H1 (cell line): ENCODE results near the gene CKB. TPM values are rescaled to one million over a fixed set of nuclear protein-coding genes. Genes with fewer than 3 reads are reported as not detected.

ENCODE experiments used
- CTCF ChIA-PET: fragments of 300-600 bp; sonication (Branson Sonifier 250); formaldehyde crosslinking; loops from one replicate; lab custom pipeline; 2021; ENCODE audit not compliant: partially characterized antibody; lab: Charles Lee
- POLR2A ChIA-PET: fragments of 300-600 bp; sonication (Branson Sonifier 250); formaldehyde crosslinking; loops from one replicate; lab custom pipeline; 2021; ENCODE audit warnings: inconsistent platforms; ENCODE audit not compliant: partially characterized antibody; lab: Charles Lee
- DNase-seq, 2 experiments: peaks; one replicate each; pipeline versions ENCODE4 v3.0.0 to v3.0.0-alpha.2; 2010 to 2022; ENCODE audit warnings: low spot score in 2 of 2, low read depth in 1 of 2, mixed read lengths in 1 of 2
- FAIRE-seq: peaks from 2 replicates; lab custom pipeline; 2011; peaks lifted over from hg19 to GRCh38; lab: Jason Lieb, UNC
- H2AFZ ChIP-seq: 2 replicates; pipeline ENCODE4 v1.8.1; 2012; ENCODE audit warnings: low read length, inconsistent platforms
- H2AK5ac ChIP-seq: 2 replicates; pipeline ENCODE4 v1.6.1; 2013; ENCODE audit warnings: low read depth, low read length
- H2BK120ac ChIP-seq: replicated peaks from 2 replicates; pipeline ENCODE3; 2013; ENCODE audit warnings: low read depth, low read length, inconsistent platforms
- H2BK12ac ChIP-seq: 2 replicates; pipeline ENCODE4 v1.6.1; 2013; ENCODE audit warnings: low read depth, low read length
- H2BK15ac ChIP-seq: 2 replicates; pipeline ENCODE4 v1.6.1; 2013; ENCODE audit warnings: low read length
- H2BK20ac ChIP-seq: 2 replicates; pipeline ENCODE4 v1.6.1; 2013; ENCODE audit warnings: low read length
- H2BK5ac ChIP-seq: 2 replicates; pipeline ENCODE4 v1.6.1; 2013; ENCODE audit warnings: low read depth, low read length
- H3K14ac ChIP-seq: 2 replicates; pipeline ENCODE4 v1.6.1; 2013; ENCODE audit warnings: inconsistent platforms; ENCODE audit not compliant: insufficient read length
- H3K18ac ChIP-seq: 2 replicates; pipeline ENCODE4 v1.6.1; 2013; ENCODE audit warnings: low read length; ENCODE audit errors: extremely low read depth
- H3K23ac ChIP-seq: 2 replicates; pipeline ENCODE4 v1.6.1; 2013; ENCODE audit warnings: inconsistent platforms; ENCODE audit not compliant: insufficient read length
- H3K23me2 ChIP-seq: 2 replicates; pipeline ENCODE4 v1.6.1; 2013; ENCODE audit warnings: low read depth, low read length
- H3K27ac ChIP-seq: 2 replicates; pipeline ENCODE4 v1.6.1; 2011; ENCODE audit warnings: low read depth, low read length, inconsistent platforms
- H3K27me3 ChIP-seq, 4 experiments: replicated peaks in 1 of 4; 1 replicate in 1 of 4; 2 replicates in 3 of 4; pipeline versions ENCODE4 v1.6.1 to v1.8.1; 2011 to 2013; ENCODE audit warnings: low read length in 3 of 4, mild to moderate bottlenecking in 3 of 4, inconsistent platforms in 2 of 4, mixed read lengths in 2 of 4, moderate library complexity in 1 of 4; ENCODE audit not compliant: control insufficient read depth in 3 of 4, insufficient read depth in 3 of 4; ENCODE audit errors: extremely low read depth in 1 of 4
- H3K36me3 ChIP-seq, 4 experiments: 2 replicates each; pipeline versions ENCODE4 v1.6.1 to v1.8.1; 2011 to 2013; ENCODE audit warnings: mild to moderate bottlenecking in 4 of 4, low read length in 3 of 4, moderate library complexity in 2 of 4, control low read depth in 1 of 4, inconsistent platforms in 1 of 4; ENCODE audit not compliant: insufficient read depth in 4 of 4, control insufficient read depth in 2 of 4
- H3K4ac ChIP-seq: replicated peaks from 2 replicates; pipeline ENCODE3; 2013; ENCODE audit warnings: low read length, low read depth, mixed read lengths, inconsistent platforms; ENCODE audit not compliant: insufficient read length
- H3K4me1 ChIP-seq, 4 experiments: replicated peaks in 1 of 4; 1 replicate in 1 of 4; 2 replicates in 3 of 4; pipeline versions ENCODE4 v1.6.1 to v1.8.1; 2011 to 2013; ENCODE audit warnings: low read length in 3 of 4, inconsistent platforms in 2 of 4, mixed read lengths in 1 of 4; ENCODE audit not compliant: insufficient read depth in 4 of 4, control insufficient read depth in 3 of 4
- H3K4me2 ChIP-seq, 2 experiments: 2 replicates each; pipeline versions ENCODE4 v1.6.1 to v1.8.1; 2011 to 2013; ENCODE audit warnings: low read depth in 2 of 2, low read length in 2 of 2, control low read depth in 1 of 2, inconsistent platforms in 1 of 2, mild to moderate bottlenecking in 1 of 2; ENCODE audit not compliant: insufficient read depth in 1 of 2
- H3K4me3 ChIP-seq, 4 experiments: fragments of 200-600, 300-600 bp in 1 of 4; sonication (generic), shearing (Covaris generic), sonication (Bioruptor Twin) in 1 of 4; 2 replicates each; pipeline versions ENCODE4 v1.5.1 to v1.8.1; 2011 to 2016; ENCODE audit warnings: low read length in 4 of 4, low read depth in 3 of 4, control low read depth in 2 of 4, inconsistent platforms in 2 of 4, mild to moderate bottlenecking in 2 of 4, mixed read lengths in 1 of 4, moderate library complexity in 1 of 4; ENCODE audit not compliant: insufficient read depth in 2 of 4; ENCODE audit errors: extremely low read depth in 1 of 4
- H3K56ac ChIP-seq: replicated peaks from 2 replicates; pipeline ENCODE3; 2013; ENCODE audit warnings: low read depth, mild to moderate bottlenecking, mixed read lengths, low read length, inconsistent platforms; ENCODE audit not compliant: insufficient read length
- H3K79me1 ChIP-seq: 2 replicates; pipeline ENCODE4 v1.6.1; 2013; ENCODE audit warnings: low read depth, low read length, control low read depth
- H3K79me2 ChIP-seq, 2 experiments: 2 replicates each; pipeline versions ENCODE4 v1.6.1 to v1.8.1; 2012 to 2013; ENCODE audit warnings: low read length in 2 of 2, mild to moderate bottlenecking in 2 of 2, inconsistent platforms in 1 of 2; ENCODE audit not compliant: insufficient read depth in 2 of 2, control insufficient read depth in 1 of 2
- H3K9ac ChIP-seq, 4 experiments: replicated peaks in 1 of 4; 1 replicate in 1 of 4; 2 replicates in 3 of 4; pipeline versions ENCODE4 v1.6.1 to v1.8.1; 2011 to 2013; ENCODE audit warnings: low read depth in 3 of 4, low read length in 3 of 4, control low read depth in 2 of 4, mild to moderate bottlenecking in 2 of 4, moderate library complexity in 2 of 4, inconsistent platforms in 1 of 4; ENCODE audit errors: extremely low read depth in 1 of 4
- H3K9me3 ChIP-seq, 2 experiments: 2 replicates each; pipeline versions ENCODE4 v1.6.1 to v1.8.1; 2012 to 2013; ENCODE audit warnings: mild to moderate bottlenecking in 2 of 2, moderate library complexity in 2 of 2, control low read depth in 1 of 2, inconsistent platforms in 1 of 2, low read depth in 1 of 2, low read length in 1 of 2, mixed read lengths in 1 of 2; ENCODE audit not compliant: insufficient read depth in 2 of 2
- H4K20me1 ChIP-seq, 2 experiments: replicated peaks in 1 of 2; 2 replicates each; pipeline versions ENCODE3 to v1.8.1; 2011 to 2013; ENCODE audit warnings: inconsistent platforms in 2 of 2, low read length in 2 of 2, mild to moderate bottlenecking in 1 of 2; ENCODE audit not compliant: insufficient read depth in 2 of 2, control insufficient read depth in 1 of 2
- H4K5ac ChIP-seq: 2 replicates; pipeline ENCODE4 v1.6.1; 2013; ENCODE audit warnings: low read length, low read depth, mixed read lengths, inconsistent platforms; ENCODE audit not compliant: insufficient read length
- H4K8ac ChIP-seq: 2 replicates; pipeline ENCODE4 v1.8.0; 2013; ENCODE audit warnings: mild to moderate bottlenecking, moderate library complexity, low read length, inconsistent platforms; ENCODE audit not compliant: insufficient read depth; ENCODE audit errors: extremely low read depth
- H4K91ac ChIP-seq: replicated peaks from 2 replicates; pipeline ENCODE3; 2013; ENCODE audit warnings: low read length, mixed read lengths, inconsistent platforms; ENCODE audit not compliant: insufficient read length
- POU5F1 ChIP-seq: IDR thresholded peaks from 2 replicates; pipeline ENCODE4 v1.6.1; 2011; ENCODE audit warnings: low read depth, mild to moderate bottlenecking, low read length, moderate library complexity
- WGBS, 2 experiments: shearing (Covaris generic) in 1 of 2; methylation state at CpG; one replicate each; pipeline versions ENCODE4 v1.1.6 to v1.1.7; 2013 to 2015; ENCODE audit warnings: low lambda C conversion rate in 2 of 2, mixed read lengths in 2 of 2, inconsistent platforms in 1 of 2, low coverage in 1 of 2, missing lambda C conversion rate in 1 of 2; ENCODE audit not compliant: insufficient replicate concordance in 2 of 2, insufficient coverage in 1 of 2, insufficient read length in 1 of 2; ENCODE audit errors: extremely low coverage in 1 of 2, missing lambda C conversion rate in 1 of 2; 5-methylcytosine and 5-hydroxymethylcytosine counted together
- polyA plus RNA-seq, 7 experiments: library from polyadenylated mRNA; depleted of rRNA in 3 of 7; stranded (reverse) in 5 of 7; unstranded in 2 of 7; fragments of >200 nt in 5 of 7; fragments of 200-250 nt in 2 of 7; gene quantifications; 1 replicate in 5 of 7; 2 replicates in 1 of 7; 4 replicates in 1 of 7; pipeline versions ENCODE4 v1.2.1 to v1.2.3, GENCODE V29; 2011 to 2013; ENCODE audit warnings: missing spikeins in 2 of 7, mixed read lengths in 2 of 7
- total RNA-seq: library from RNA; stranded (reverse); fragmentation: NEBNext Ultra II Directional; extraction: Animal tissue kit (Norgen Biotek cat#: 25700); gene quantifications from 2 replicates; pipeline ENCODE4 v1.2.1, GENCODE V29; 2021

The CKB gene
- total and polyA plus RNA-seq, 2 of the 8 experiments (the other 6 are each of a cell fraction or from before 2014, with no cell fraction given), result 538 to 950 TPM

- Histone ChIP-seq H3K56ac (no peak overlapping the region), H4K8ac (peak overlapping the region; percentile 5; the same call in 1 of the 2 replicates), H3K79me2 (peaks cover 3 to 15% of the 10 kb centered on the region in 2 experiments; a peak in 3 of 4 replicates), H3K18ac (no peak overlapping the region), H4K5ac (no peak overlapping the region), H4K20me1 (peaks cover 13 to 49% of the 10 kb centered on the region in 2 experiments), H3K79me1 (peaks cover 23% of the 10 kb centered on the region), H3K36me3 (peaks cover 0 to 17% (median 1%) of the 10 kb centered on the region in 4 experiments; a peak in 3 of 8 replicates), H3K23me2 (peaks cover 2% of the 10 kb centered on the region; the same call in 1 of the 2 replicates), H2BK5ac (no peak overlapping the region), H3K27me3 (no peaks in the 10 kb centered on the region; a peak in 2 of 7 replicates), H2AFZ (no peak overlapping the region), H2BK15ac (no peak overlapping the region), H2BK120ac (no peak overlapping the region), H3K4me3 (no peak overlapping the region), H2AK5ac (no peak overlapping the region), H3K9me3 (no peaks in the 10 kb centered on the region), H2BK20ac (no peak overlapping the region), H3K27ac (no peak overlapping the region), H4K91ac (no peak overlapping the region), H3K4me2 (no peak overlapping the region), H3K4ac (no peak overlapping the region), H3K9ac (no peak overlapping the region), H3K23ac (no peak overlapping the region), H2BK12ac (no peak overlapping the region), H3K14ac (no peak overlapping the region), H3K4me1 (peaks cover 0 to 6% (median 5%) of the 10 kb centered on the region in 4 experiments; a peak in 6 of 7 replicates)
- ChIA-PET POLR2A (interaction anchor here (1.8 to 29.8 kb wide), 4 partner anchors 6 to 19 kb away, joined by 4 to 844 read pairs (median 74); partner anchors contain the start of gene CKB), CTCF (interaction anchor here (12.5 to 28.8 kb wide), 2 partner anchors 12 to 25 kb away, joined by 230 to 921 read pairs; partner anchors contain the start of gene CKB)
- no peak for DNase-seq
- 94% methylated on average over 22 of the region's 22 CpGs; no CpG with 5 or more reads in 1 of the 2 experiments for WGBS, 2 experiments
- TF ChIP-seq POU5F1, result no peak
- no peak for FAIRE-seq
These were observed 12.0 kb upstream of the CKB start for GRCh38 chr14:103534576-103535061.
